Stimulated activated CD4-positive, alpha-beta T cell treated with anti-CD3 and anti-CD28 coated beads, Interleukin-2, amount 100 ng/mL, for 48 hours (primary cell): ENCODE measurements around the gene PLXNB3.
"Not testable (repeated sequence)": the region's sequence is repeated elsewhere in the genome, so short reads cannot be mapped to it uniquely, and the experiment has no call there.

Source experiments
- DNase-seq, 2 donors: peaks; one replicate each; pipeline ENCODE4 v3.0.0-alpha.2; 2020

The PLXNB3 gene

GRCh38 chrX:153733651-153734240 lies 30.3 kb upstream of the PLXNB3 start:
- no peak for DNase-seq

- no peak for DNase-seq
These were observed 29.2 kb upstream of the PLXNB3 start for GRCh38 chrX:153734871-153735270.

- DNase-seq = no peak
These were observed 28.8 kb upstream of the PLXNB3 start for GRCh38 chrX:153735274-153735673.

- no peak for DNase-seq
These were observed 27.8 kb upstream of the PLXNB3 start for GRCh38 chrX:153736071-153736820.

GRCh38 chrX:153736871-153737441 lies 27.1 kb upstream of the PLXNB3 start:
- DNase-seq = no peak

GRCh38 chrX:153738056-153738605 lies 25.9 kb upstream of the PLXNB3 start:
- no peak for DNase-seq

- DNase-seq = no peak
These were observed 24.1 kb upstream of the PLXNB3 start for GRCh38 chrX:153739754-153740486.

- DNase-seq = no peak
These were observed 23.3 kb upstream of the PLXNB3 start for GRCh38 chrX:153740631-153741222.

GRCh38 chrX:153741446-153741845 lies 22.6 kb upstream of the PLXNB3 start:
- DNase-seq = no peak

GRCh38 chrX:153742111-153742510 lies 21.9 kb upstream of the PLXNB3 start:
- not testable (repeated sequence) for DNase-seq

DNA sequence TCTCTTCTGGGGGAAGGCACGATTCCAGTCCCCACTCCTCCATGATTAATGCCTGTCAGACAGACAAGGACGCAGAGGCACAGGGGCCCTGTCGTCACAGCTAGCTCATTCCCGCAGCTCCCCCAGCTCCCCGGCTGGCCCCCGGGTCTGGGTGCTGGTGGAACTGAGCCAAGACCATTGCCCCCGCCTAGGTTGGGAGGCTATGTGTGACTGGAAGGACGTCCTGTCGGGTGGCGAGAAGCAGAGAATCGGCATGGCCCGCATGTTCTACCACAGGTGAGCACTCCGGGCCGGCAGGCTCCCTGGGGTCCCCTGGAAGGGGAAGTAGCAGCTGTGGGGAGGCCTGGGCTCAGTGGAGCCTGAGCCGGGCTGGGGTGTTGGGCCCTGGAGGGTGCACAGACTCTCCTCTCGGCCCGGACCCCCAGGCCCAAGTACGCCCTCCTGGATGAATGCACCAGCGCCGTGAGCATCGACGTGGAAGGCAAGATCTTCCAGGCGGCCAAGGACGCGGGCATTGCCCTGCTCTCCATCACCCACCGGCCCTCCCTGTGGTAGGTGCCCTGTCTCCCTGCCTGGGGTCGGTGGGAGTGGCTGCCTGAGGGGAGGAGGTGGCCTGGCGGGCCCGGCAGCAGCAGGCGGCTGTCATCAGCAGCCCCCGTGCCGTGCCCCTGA lies 21.1 kb upstream of the PLXNB3 start:
- not testable (repeated sequence) for DNase-seq

- DNase-seq = not testable (repeated sequence)
These were observed 20.4 kb upstream of the PLXNB3 start for GRCh38 chrX:153743468-153744209.

DNA sequence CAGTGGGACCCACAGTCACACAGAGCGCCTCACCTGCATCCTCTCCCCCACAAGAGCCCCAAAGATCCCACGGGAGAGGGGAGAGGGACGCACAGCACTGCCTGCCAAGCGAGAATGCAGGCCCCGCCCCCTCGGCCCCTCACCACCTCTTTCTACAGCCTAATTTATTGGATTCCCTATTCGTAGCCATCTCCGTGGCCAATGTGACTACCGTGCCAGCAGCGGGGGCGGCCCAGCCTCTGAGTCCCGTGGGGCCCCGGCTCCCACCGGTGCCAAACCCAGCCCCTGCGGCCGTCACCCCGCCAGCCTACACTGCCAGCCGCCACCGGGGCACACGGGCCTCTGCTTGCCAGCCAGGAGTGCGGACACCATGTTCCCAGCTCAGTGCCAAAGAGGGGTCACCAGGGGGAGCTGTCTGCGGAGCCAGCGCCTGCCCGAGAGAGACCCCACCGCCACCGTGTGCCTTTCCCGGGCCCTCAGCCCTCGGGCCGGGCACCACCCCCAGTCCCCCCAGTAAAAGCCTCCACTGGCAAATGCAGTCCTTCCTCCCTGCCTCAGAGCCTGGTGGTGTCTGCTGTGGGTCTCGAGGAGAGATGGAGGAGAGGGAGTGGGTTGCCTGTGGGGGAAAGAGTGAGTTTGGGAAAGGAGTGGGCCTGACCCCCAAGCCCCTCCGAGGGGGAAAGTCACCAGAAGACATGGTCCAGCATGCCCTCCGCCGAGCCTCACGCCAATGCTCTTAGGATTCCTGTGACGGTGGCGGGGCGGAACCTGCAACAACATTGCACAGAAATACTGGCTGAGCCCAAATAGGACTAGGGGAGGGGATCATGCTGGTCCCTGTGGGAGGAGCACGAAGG lies 19.6 kb upstream of the PLXNB3 start:
- DNase-seq = no peak

- not testable (repeated sequence) for DNase-seq
These were observed 19.0 kb upstream of the PLXNB3 start for GRCh38 chrX:153745067-153745433.

DNA sequence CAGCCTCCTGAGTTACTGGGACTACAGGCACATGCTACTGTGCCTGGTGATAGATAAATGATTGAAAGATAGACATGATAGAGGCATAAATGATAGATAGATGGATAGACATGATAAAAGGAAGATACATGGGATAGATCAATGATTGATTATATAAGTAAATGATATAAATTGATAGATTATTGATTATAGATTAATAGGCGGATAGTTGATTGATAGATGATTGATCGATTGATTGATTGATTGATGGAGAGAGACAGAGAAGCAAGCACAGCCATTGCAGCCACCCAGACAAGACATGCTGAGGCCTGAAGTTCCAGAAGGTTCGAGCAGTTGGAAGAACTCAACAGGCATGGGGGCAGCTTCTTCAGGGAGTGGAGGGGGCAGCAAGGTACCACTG lies 17.7 kb upstream of the PLXNB3 start:
- no peak for DNase-seq

GRCh38 chrX:153746991-153747390 lies 17.1 kb upstream of the PLXNB3 start:
- DNase-seq = not testable (repeated sequence)

DNA sequence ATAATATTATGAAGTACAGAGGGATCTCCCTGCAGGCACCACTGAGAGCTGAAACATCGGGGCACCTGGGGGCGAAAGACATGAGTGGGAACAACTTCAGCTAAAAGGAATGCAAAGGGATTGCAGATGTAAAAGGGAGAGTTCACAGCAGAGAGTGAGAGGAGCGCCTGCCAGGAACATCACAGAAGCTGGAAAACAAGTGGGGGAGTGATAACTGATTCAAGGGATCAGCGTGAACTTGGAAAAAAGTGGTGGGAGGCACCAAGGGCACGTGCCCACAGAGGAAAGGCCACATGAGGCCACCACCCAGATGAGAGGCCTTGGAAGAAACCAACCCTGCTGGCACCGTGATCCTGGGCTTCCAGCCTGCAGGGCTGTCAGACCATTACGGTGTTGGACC lies 15.0 kb upstream of the PLXNB3 start:
- not testable (repeated sequence) for DNase-seq

DNA sequence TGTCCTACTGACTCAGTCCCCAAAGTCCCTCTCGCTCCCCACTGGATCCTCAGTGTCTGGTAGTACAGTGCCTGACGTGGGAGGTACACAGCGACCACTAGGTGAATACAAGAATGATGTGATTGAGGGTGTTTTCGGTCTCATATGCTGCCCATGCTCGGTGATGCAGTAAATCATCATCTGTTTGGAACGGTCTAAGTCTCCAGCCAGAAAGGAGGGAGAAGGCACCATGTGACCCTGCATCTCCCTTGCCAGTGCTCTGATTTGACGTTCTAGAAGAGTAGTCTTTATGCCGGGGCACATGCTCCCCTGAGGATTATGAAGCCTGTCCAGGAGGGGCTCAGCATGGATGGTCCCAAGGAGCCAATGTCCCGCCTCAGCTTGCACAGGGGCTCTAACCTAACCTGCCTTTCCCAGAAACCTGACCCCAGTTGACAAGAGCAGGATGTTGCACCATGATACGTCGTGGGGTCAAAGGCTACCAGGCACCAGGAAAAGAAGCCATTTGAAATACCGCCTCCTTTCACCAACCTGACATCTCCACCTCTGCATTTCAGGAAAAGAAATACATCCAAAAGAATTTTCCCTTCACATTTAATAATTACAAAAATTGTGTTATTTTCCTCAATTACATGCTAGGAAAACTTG lies 13.8 kb upstream of the PLXNB3 start:
- no peak for DNase-seq

DNA sequence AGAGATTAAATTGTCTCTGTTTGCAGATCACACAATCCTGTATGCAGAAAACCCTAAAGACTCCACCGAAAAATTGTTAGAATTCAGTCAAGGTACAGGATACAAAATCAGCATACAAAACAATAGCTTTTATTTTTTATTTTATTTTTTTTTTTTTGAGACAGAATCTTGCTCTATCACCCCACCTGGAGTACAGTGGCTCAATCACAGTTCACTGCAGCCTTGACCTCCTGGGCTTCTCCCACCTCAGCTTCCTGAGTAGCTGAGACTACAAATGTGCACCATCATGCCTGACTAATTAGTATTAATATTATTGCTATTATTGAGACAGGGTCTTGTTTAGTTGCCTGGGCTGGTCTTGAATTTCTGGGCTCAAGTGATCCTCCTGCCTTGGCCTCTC lies 8.9 kb upstream of the PLXNB3 start:
- DNase-seq = no peak

DNA sequence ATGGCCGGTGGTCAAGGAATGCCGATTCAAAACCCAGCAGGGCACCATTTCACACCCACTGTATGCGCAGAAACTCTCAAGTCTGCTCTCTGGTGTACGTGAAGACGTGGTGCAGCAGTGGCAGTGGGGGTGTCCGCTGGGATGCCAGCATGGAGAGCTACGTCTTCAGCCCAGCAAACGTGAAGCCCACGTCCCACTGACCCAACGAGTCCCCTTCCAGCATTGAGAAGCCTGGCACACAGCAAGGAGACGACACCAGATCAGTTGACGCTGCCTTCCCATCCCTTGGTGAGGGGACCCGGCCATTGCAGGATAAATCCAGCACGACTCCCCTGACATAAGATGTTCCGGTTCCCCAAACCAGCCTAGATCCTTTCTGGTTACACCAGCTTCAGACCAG lies 2.2 kb upstream of the PLXNB3 start:
- DNase-seq = no peak
